ENCODE results near the gene GTPBP4. TPM values are rescaled to one million over a fixed set of nuclear protein-coding genes. Genes with fewer than 3 reads are reported as not detected.
A peak's percentile ranks its signal among the peaks of the same experiment; 100 is the strongest.

Gene GTPBP4
- total RNA-seq, 3 donors from 2014 or later = 19.2 to 27.8 (median 26.6) TPM

DNA sequence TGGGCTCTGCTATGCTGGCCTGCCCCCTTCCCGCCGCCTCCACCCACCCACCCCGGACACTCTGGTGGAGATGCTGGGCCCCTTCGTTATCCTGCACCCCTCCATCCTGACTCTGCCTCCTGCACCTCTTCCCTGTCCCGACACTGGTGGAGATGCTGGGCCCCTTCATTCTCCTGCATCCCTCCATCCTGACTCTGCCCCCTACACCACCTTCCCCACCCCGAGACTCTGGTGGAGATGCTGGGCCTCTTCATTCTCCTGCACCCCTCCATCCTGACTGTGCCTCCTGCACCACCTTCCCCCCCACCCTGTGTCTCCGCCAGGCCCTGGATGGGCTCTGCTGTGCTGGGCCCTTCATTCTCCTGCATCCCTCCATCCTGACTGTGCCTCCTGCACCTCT, 22.5 kb downstream of the GTPBP4 start:
- H3K9me3 ChIP-seq = no peaks in the 10 kb centered on the region
- H3K4me1 ChIP-seq (ENCODE audit: low read depth) = no peaks in the 10 kb centered on the region
- DNase-seq (no peak), ATAC-seq (peak; percentile 18)
- no peak overlapping the region for H3K4me3 ChIP-seq
- H3K36me3 ChIP-seq (ENCODE audit: low read depth) = peaks cover 12% of the 10 kb centered on the region
- intact Hi-C loops (cut with DNase I, micrococcal nuclease) = no loop called here
- TF ChIP-seq, protein P1, sequence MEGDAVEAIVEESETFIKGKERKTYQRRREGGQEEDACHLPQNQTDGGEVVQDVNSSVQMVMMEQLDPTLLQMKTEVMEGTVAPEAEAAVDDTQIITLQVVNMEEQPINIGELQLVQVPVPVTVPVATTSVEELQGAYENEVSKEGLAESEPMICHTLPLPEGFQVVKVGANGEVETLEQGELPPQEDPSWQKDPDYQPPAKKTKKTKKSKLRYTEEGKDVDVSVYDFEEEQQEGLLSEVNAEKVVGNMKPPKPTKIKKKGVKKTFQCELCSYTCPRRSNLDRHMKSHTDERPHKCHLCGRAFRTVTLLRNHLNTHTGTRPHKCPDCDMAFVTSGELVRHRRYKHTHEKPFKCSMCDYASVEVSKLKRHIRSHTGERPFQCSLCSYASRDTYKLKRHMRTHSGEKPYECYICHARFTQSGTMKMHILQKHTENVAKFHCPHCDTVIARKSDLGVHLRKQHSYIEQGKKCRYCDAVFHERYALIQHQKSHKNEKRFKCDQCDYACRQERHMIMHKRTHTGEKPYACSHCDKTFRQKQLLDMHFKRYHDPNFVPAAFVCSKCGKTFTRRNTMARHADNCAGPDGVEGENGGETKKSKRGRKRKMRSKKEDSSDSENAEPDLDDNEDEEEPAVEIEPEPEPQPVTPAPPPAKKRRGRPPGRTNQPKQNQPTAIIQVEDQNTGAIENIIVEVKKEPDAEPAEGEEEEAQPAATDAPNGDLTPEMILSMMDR (IDR thresholded peaks at IDR 0.05) = no peak

- Histone ChIP-seq H3K36me3 (ENCODE audit: low read depth) (peaks cover 8% of the 10 kb centered on the region), H3K9me3 (no peaks in the 10 kb centered on the region), H3K4me1 (ENCODE audit: low read depth) (no peaks in the 10 kb centered on the region), H3K4me3 (no peak overlapping the region)
- intact Hi-C loops (cut with DNase I, micrococcal nuclease) = no loop called here
- DNase-seq (no peak), ATAC-seq (no peak)
- TF ChIP-seq, protein P1 (IDR thresholded peaks at IDR 0.05) = no peak
Measured at GRCh38 chr10:1011696-1012095, 23.5 kb downstream of the GTPBP4 start.

- Histone ChIP-seq H3K4me1 (ENCODE audit: low read depth) (no peaks in the 10 kb centered on the region), H3K36me3 (ENCODE audit: low read depth) (peaks cover 8% of the 10 kb centered on the region), H3K4me3 (no peak overlapping the region), H3K9me3 (no peaks in the 10 kb centered on the region)
- intact Hi-C loops (cut with DNase I, micrococcal nuclease) = no loop called here
- ATAC-seq (no peak), DNase-seq (no peak)
- TF ChIP-seq, protein P1 (IDR thresholded peaks at IDR 0.05) = no peak
Measured at GRCh38 chr10:1015688-1016087, 27.5 kb downstream of the GTPBP4 start.

- H3K4me1 ChIP-seq (ENCODE audit: low read depth) = no peaks in the 10 kb centered on the region
- no peak overlapping the region for H3K4me3 ChIP-seq
- intact Hi-C loops (cut with DNase I, micrococcal nuclease) = no loop called here
- H3K36me3 ChIP-seq (ENCODE audit: low read depth) = no peaks in the 10 kb centered on the region
- ATAC-seq = no peak
- TF ChIP-seq, protein P1 (IDR thresholded peaks at IDR 0.05) = no peak
- no peak for DNase-seq
- no peaks in the 10 kb centered on the region for H3K9me3 ChIP-seq
Measured at GRCh38 chr10:1019362-1019761, 31.1 kb downstream of the GTPBP4 start.

- H3K9me3 ChIP-seq = no peaks in the 10 kb centered on the region
- TF ChIP-seq, protein P1 (IDR thresholded peaks at IDR 0.05) = no peak
Measured at GRCh38 chr10:1020460-1020859, 32.2 kb downstream of the GTPBP4 start.

DNA sequence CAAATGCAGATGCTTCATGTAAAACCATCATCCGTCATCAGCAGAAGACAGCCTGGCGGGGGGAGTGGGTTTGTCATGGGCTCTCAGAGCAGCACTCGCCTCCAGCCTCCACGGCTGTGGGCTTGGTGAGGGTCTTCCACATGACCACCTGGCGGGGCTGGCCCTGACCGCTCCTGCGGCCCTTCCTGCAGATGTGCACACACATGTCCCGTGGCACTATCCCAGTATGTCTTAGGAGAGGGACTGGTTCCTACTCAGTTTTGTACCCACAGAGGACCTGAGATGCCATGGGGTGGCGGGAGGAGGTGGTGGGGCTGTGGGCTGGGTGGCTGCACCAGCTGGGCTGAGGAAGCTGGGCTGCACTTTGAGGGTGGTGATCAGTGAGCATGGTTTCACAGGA, 32.7 kb downstream of the GTPBP4 start:
- TF ChIP-seq, protein P1 (IDR thresholded peaks at IDR 0.05) = no peak
- no peak overlapping the region for H3K4me3 ChIP-seq
- H3K36me3 ChIP-seq (ENCODE audit: low read depth) = no peaks in the 10 kb centered on the region
- DNase-seq (no peak), ATAC-seq (no peak)
- H3K4me1 ChIP-seq (ENCODE audit: low read depth) = no peaks in the 10 kb centered on the region
- no peaks in the 10 kb centered on the region for H3K9me3 ChIP-seq
- intact Hi-C loops (cut with DNase I, micrococcal nuclease) = no loop called here

More at GRCh38 chr10:1020460-1020859, 32.2 kb downstream of the GTPBP4 start:
- Histone ChIP-seq H3K36me3 (ENCODE audit: low read depth) (no peaks in the 10 kb centered on the region), H3K4me3 (no peak overlapping the region), H3K4me1 (ENCODE audit: low read depth) (no peaks in the 10 kb centered on the region)
- intact Hi-C loops (cut with DNase I, micrococcal nuclease) = no loop called here
- DNase-seq = no peak
- no peak for ATAC-seq

Data from mucosa of descending colon (tissue), 3 donors.